ENCODE data around the gene LVRN. TPM values are rescaled to one million over a fixed set of nuclear protein-coding genes. Genes with fewer than 3 reads are reported as not detected.

Gene LVRN
- total RNA-seq, 1 donor from 2014 or later, result 0.26 TPM

GRCh38 chr5:115979201-115980041 lies 17.1 kb downstream of the LVRN start:
- DNase-seq (ENCODE audit: low read depth) (no peak), FAIRE-seq (no peak)
- Histone ChIP-seq H3K4me3 (ENCODE audit: low read depth, low read length) (no peak overlapping the region), H3K27me3 (ENCODE audit: control insufficient read depth, insufficient read depth, low read length) (no peaks in the 10 kb centered on the region), H3K36me3 (ENCODE audit: control insufficient read depth, insufficient read depth, low read length) (no peaks in the 10 kb centered on the region)
- no peak for TF ChIP-seq CTCF (IDR thresholded peaks at IDR 0.05; ENCODE audit: insufficient read depth, low read length, severe bottlenecking)

- FAIRE-seq (no peak), DNase-seq (ENCODE audit: low read depth) (no peak)
- Histone ChIP-seq H3K27me3 (ENCODE audit: control insufficient read depth, insufficient read depth, low read length) (no peaks in the 10 kb centered on the region), H3K36me3 (ENCODE audit: control insufficient read depth, insufficient read depth, low read length) (no peaks in the 10 kb centered on the region), H3K4me3 (ENCODE audit: low read depth, low read length) (no peak overlapping the region)
- no peak for TF ChIP-seq CTCF (IDR thresholded peaks at IDR 0.05; ENCODE audit: insufficient read depth, low read length, severe bottlenecking)
Measured at GRCh38 chr5:115983519-115983918, 21.2 kb downstream of the LVRN start.

GRCh38 chr5:115985802-115986757 lies 23.8 kb downstream of the LVRN start:
- FAIRE-seq (no peak), DNase-seq (ENCODE audit: low read depth) (no peak)
- no peak for TF ChIP-seq CTCF (IDR thresholded peaks at IDR 0.05; ENCODE audit: insufficient read depth, low read length, severe bottlenecking)
- no peak overlapping the region for H3K4me3 ChIP-seq (ENCODE audit: low read depth, low read length)
- H3K36me3 ChIP-seq (ENCODE audit: control insufficient read depth, insufficient read depth, low read length), result no peaks in the 10 kb centered on the region
- no peaks in the 10 kb centered on the region for H3K27me3 ChIP-seq (ENCODE audit: control insufficient read depth, insufficient read depth, low read length)

- no peak for FAIRE-seq
- TF ChIP-seq CTCF (IDR thresholded peaks at IDR 0.05; ENCODE audit: insufficient read depth, low read length, severe bottlenecking), result no peak
- no peaks in the 10 kb centered on the region for H3K36me3 ChIP-seq (ENCODE audit: control insufficient read depth, insufficient read depth, low read length)
- DNase-seq (ENCODE audit: low read depth), result no peak
- no peak overlapping the region for H3K4me3 ChIP-seq (ENCODE audit: low read depth, low read length)
- no peaks in the 10 kb centered on the region for H3K27me3 ChIP-seq (ENCODE audit: control insufficient read depth, insufficient read depth, low read length)
Measured at GRCh38 chr5:115988002-115988401, 25.7 kb downstream of the LVRN start.

- H3K4me3 ChIP-seq (ENCODE audit: low read depth, low read length), result no peak overlapping the region
- no peaks in the 10 kb centered on the region for H3K27me3 ChIP-seq (ENCODE audit: control insufficient read depth, insufficient read depth, low read length)
- TF ChIP-seq CTCF (IDR thresholded peaks at IDR 0.05; ENCODE audit: insufficient read depth, low read length, severe bottlenecking), result no peak
- H3K36me3 ChIP-seq (ENCODE audit: control insufficient read depth, insufficient read depth, low read length), result no peaks in the 10 kb centered on the region
- no peak for FAIRE-seq
- DNase-seq (ENCODE audit: low read depth), result no peak
Measured at GRCh38 chr5:115992848-115993350, 30.6 kb downstream of the LVRN start.
